ENCODE results near the gene CCDC6.

- TF ChIP-seq CTCF (IDR thresholded peaks at IDR 0.05), result no peak
- no peak for TF ChIP-seq POLR2A (IDR thresholded peaks at IDR 0.05)
- TF ChIP-seq POLR2AphosphoS5 (IDR thresholded peaks at IDR 0.05), result no peak
Measured at GRCh38 chr10:59908808-59909143, 2.4 kb upstream of the CCDC6 start.

Measured in suprapubic skin (tissue), 4 donors.